HepG2 (cell line): ENCODE measurements around the gene HCN4.

Experiments
- CEBPB ChIP-seq: IDR thresholded peaks from 2 replicates; pipeline ENCODE4 v1.6.1; 2011; ENCODE audit warnings: low read depth, low read length, improper control_type of control experiment, borderline replicate concordance
- ZNF280B ChIP-seq: sonication (generic); formaldehyde crosslinking; IDR thresholded peaks from 2 replicates; pipeline ENCODE4 v1.5.0; 2020; ENCODE audit warnings: missing genetic modification reagents, mild to moderate bottlenecking, borderline replicate concordance

DNA sequence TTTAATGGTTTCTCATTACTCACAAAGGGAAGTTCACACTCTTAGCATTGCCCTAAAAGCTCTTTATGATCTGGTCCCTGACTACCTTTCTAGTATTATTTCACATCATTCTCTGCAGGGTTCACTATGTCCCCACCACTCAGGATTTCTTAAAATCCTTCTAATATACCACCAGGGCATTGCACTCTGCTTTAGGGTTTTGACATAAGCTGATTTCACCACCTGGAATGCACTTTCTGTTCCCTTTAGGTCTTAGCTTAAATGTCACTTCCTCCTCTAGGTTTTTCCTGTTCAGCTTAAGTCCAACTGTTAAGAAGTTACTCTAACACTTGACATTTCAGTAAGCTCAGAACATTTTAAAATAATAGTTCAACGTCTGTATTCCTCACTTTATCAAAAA lies 81.7 kb downstream of the HCN4 start:
- TF ChIP-seq ZNF280B (CRISPR knock-in tag) = no peak
- no peak for TF ChIP-seq CEBPB
